HG02885 (cell line): ENCODE results near the gene POU3F1.
A peak's percentile ranks its signal among the peaks of the same experiment; 100 is the strongest.

Experiments used
- ATAC-seq: cut with Tn5 transposase; IDR thresholded peaks from one replicate; pipeline ENCODE4 v1.9.1; 2021; ENCODE audit warnings: mild to moderate bottlenecking; ENCODE audit not compliant: unreplicated experiment, poor library complexity

The POU3F1 gene

DNA sequence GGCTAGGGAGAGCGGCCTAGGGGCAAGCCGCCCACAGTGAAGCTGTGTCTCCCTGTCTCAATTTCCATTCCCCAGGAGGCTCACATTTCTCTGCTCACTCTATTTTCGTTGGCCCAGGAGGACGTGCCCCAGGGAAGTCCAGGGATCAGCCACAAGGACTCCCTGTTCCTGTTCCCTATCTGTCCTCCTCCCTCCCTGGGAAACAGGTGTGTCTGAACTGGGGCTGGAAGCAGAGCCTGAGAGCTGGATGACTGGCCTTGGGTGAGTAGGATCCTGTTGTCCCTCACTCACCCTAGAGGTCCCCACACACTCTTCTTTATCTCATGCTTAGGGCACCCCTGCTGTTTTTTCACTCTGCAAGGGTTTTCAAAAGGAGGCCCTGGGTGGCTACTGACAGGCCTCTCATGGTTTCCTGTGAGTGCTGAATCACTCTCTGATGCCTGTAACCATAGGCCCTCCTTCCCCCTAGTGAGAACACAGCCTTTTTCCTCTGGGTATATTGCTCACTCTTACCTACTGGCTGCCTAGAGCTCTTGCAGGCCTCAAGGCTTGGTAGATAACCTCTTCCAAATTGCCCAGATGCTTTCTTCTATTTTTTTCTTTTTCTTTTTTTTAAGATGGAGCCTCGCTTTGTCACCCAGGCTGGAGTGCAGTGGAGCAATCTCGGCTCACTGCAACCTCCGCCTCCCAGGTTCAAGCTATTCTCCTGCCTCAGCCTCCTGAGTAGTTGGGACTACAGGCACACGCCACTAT is 37.3 kb downstream of the POU3F1 start:
- no peak for ATAC-seq

DNA sequence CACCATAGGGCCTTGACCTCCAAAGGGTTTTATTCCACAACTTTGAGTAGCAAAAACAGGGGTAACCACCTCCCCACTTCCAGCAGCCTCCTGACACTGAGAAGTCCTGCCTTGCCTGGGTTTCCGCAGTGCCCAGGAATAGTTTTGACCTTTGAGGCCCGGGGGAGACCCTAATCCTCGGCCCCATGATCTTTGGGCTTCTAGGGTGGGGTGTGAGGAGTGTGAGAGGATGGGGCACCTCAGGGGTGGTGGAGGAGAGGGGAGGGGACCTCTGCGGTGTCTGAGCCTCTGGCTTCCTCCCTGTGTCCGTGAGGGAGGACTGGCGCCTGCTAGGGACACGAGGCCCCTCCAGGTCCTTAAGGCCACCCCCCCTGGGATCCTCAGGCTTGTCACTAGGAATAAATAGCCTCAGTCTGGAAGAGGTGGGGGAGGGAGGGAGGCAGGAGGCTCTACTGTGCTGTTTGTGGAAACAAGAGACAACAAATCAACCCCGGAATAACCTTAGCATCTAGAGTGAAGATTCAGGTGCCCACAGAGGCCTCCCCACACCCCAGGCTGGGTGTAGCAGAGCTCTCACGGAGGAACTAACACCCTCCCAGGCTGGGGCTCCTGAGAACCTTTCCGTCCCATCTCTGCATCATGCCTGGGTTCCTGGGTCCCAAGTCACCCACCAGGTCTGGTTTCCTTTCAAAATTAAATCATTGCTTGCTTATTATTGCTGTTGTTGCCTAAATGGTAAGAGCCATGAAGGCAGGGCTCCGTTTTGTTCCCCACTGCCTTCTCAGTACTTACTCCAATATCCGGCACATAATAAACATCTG is 40.4 kb downstream of the POU3F1 start:
- ATAC-seq = no peak

DNA sequence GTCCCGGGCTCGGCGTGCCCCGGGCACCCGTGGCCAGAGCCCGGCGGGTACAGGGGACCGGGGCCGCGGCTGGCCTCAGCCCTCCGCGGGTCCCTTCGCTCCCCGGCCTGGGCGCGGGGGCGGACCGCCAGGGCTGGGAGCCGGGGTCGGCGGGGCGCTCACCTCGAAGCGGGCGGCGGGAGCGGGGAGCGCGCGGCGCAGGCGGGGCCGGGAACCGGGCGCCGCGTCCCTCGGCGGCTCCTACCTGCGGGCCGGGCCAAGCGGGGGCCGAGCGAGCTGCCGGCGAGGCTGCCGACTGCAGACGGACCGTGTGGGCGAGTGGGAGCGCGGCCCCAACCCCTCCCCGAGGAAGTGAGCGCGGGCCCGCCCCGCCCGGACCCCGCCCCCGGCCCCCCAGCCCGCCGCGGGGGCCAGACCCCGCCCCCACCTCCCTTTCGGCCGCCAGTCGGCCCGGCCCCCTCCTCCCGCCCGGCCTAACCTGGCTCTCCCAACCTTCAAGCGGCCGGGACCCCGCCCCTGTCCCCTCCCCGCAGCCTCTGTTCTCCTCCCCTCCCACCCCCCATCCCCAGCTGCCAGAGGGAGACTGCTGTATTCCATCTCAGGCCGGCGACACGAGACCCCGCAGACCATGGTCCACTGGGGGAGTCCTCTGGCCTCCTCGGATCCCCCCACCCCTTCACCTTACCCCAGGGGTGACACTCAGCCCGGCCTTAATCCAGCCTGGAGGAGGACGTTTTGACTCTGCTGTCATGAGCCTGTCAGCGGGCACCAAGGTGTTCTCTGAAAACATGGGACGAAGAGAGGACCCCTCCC is 41.2 kb downstream of the POU3F1 start, which contains the start of gene FHL3:
TSS of gene FHL3 (minus strand) at position 320 of the 813 bp plus-strand sequence. CDS start 6,102 bp downstream, outside the sequence.
- peak; percentile 50 for ATAC-seq

DNA sequence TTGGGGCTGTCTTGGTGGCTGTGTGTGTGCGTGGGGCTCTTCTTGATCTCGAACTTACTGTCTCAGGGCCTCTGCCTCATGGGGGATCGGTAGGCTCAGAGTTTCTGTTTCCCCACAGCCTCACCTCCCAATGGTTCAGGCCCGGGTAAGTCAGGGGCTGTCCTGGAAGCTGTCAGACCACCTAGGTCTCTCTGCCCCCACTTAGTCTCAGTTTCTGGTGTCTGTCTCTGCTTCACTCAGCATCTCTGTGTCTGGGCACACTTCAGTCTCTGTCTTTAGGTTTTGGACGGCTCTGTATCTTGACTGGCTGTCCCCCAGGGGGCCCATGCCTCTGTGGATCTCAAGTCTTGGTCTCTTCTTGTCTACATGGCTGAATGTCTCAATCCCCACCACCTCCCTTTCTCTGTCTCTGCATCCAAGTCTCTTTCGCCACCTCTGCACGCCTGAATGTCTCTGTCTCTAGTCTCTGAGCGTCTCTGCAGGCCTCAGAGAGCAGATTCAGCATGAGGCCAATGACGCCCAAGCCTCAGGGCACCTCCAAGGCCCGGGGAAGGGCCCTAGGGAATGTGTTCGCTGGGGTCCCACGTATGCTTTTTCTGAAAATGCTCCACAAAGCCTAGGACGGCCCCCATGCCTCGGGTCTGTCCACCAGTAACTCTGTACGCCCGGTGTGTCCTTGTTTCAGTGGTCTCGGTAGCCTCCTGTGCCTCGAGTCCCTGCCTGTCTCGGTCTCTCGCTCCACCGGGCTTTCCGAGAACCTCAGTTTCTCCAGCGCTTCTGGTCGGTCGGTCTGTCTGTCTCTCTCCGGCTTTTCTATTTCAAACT is 42.1 kb downstream of the POU3F1 start:
- no peak for ATAC-seq

DNA sequence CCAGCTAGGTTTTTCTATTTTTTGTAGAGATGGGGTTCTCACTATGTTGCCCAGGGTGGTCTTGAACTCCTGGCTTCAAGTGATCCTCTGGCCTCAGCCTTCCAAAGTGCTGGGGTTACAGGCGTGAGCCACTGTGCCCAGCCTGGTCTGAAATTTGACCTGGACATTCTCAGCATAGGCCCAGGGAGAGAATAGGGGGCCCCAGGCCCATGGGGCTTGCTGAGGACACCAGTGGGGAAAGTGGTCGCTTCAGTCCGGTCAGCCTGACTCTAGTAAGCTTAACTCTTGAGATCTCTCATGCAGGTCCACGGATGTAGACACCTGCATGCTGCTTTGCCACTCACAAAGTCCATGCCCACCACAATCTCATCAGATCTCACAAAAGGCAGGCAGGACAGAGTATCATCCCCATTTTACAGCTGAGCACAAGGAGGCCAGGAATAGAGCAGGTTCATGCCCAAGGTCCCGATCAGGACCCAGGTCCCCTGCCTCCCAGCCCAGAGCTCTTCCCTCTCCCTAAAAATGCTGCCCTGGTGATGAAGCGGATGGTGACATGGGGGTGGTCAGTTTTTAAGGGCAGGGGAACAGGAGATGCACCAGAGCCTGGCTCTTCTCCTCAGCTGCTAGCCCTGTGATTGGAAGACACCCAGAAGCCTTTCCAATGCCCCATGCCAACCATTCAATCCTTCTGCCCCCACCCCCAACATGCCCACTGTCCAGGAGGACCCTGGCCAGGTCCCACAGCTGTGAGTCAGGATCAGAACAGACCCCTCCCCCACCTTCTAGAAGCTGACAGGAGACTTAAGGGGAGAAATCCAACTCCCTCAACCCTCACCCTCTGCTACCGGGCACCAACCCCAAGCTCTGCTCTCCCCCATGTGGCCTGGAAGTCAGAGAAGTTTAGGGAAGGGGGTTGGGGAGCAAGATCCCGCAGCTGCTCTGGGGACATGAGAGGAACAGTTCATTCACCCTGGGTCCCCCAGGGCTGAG is 43.0 kb downstream of the POU3F1 start:
- ATAC-seq = no peak

DNA sequence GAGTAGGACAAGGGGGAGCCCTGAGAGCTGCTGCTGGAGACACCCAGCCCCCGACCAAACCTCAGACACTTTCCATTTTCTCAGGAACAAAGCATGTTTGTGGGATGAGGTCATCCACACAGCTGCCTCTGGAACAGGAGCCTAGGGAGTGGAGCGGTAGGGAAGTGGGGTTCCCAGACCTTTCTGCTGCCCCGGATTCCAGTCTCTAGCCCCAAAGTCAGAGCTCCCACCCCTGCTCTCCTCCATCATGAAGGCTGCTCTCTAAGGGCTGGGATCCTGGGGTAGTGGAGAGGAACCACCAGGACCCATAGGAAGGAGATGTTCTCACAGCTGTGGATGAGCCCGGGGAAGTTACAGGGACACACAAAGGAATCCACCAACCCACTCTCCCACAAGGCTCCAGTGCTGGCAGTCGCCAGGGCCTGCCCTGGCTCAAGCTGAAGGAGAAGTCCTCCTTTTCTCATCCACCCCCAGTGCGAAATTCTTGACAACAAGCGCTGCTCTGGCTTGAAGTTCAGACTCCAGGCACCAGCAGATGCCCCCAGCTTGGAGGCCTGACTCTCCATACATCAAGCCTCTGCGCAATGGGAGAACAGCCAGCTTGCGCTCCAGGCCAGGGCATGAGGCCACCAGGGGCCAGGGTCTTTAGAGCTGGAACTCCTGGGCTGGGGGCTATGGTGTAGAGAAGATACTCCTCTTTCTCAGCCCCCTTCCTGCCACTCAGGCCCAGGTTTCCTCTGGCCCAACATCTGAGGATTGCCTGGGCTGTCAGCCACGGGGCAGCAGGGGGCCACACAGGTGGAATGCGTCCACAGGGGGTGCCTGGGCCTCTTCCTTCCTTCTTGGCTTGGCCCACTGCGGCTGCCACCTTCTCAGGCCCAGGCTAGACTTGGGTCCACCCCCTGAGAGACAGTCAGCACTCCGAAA is 45.8 kb downstream of the POU3F1 start:
- ATAC-seq = no peak

DNA sequence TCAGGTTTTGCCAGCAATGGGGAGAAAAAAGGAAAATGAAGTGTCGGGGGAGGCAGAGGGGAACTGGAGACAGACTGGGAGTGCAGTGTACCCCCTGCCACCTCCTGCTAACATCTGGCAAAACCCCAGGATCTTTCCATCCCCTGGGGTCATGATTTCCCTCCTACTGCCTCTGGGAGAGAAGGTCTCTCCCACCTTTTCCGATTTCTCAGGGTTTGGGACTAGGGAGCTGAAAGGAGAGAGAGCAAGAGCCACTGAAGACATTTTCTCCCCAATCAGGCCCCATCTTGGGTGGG is 46.4 kb downstream of the POU3F1 start:
- ATAC-seq = no peak

DNA sequence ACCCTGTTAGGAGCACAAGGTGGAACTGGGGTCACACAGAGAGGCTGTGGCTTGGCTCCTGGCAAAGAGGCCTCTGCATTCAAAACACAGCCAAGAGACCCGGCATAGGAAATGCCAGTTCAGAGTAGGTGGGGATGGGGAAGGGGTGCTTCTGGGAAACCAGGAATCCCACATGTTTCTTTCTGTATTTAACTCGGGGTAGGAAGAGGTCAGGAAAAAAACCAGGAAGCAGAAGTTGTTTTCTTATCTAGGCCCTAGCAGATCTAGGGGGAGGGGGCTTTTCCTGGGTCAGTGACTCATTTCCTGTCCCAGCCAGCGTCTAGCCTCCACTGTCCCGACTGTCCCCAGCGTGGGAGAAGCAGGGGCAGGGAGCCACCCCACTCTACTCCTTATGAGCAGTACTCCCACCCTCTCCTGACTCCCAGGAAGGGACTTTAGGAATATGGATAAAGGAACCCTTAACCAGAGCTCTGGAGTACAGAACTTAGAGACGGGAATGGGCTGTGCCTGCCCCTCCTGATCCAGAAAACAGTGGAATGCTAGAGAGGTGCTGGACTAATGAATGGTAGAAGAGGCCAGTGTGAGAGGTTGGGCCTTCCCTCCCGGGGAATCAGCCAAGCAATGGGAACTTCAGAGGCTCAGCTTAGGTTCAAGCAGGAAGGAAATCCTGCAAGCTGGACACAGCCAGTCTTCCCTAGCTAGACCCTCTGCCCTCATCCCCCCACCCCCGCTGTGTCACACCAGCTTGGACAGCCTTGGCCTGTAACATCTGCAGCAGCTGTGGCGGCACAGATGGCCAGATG is 47.0 kb downstream of the POU3F1 start:
- ATAC-seq = no peak

DNA sequence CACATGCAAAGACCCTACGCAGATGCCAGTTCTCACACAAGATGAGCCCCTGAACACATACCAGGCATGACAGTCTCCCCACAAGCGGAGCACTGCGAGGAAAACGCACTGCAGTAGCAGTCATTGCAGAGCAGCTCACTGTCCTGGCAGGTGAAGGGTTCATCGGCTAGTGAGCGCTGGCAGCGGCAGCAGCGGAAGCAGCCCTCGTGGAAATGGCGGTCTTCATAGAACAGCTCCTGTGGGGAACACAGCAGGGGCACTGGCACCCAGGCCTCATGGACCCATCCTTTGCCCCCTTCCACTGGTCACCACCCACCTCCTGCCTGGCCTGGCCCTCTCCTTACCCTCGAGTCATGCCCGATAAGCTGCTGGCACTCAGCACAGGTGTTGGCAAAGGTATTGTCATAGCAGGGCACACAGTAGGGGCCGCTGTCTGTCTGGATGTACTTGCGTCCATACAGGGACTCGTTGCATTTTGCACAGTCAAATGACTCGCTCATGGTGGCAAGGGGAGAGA is 47.6 kb downstream of the POU3F1 start:
- ATAC-seq = no peak

DNA sequence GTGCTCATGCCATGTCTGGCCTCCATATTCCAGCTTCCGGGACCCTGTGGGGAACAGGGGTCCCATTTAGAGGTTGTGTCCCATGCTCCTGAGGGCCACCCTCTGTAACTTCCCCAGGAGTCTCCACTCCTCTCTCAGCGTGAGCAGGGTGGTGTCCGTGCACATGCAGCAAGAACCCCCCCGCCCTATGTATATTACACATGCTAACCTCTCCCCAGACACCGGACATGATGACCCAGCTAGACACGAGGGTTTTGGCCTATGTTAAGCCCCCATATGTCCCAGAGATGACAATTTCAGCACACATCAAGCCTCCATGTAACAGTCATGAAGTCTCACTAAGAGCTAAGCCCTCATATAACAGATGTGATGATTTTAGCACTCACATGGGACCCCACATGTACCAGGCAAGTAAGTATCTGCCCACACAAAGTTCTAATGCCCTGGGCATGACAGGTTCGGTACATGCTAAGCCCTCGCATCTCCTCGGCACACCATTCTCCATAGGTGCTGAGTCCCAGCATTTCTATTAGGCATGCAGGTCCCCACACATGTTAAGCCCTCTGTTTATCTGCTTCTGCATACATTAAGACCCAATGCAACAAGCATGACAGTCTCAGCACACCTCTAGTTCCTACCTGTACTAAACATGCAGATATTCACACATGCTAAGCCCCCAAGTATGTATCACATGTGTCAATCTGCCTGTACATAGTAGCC is 48.3 kb downstream of the POU3F1 start:
- no peak for ATAC-seq

DNA sequence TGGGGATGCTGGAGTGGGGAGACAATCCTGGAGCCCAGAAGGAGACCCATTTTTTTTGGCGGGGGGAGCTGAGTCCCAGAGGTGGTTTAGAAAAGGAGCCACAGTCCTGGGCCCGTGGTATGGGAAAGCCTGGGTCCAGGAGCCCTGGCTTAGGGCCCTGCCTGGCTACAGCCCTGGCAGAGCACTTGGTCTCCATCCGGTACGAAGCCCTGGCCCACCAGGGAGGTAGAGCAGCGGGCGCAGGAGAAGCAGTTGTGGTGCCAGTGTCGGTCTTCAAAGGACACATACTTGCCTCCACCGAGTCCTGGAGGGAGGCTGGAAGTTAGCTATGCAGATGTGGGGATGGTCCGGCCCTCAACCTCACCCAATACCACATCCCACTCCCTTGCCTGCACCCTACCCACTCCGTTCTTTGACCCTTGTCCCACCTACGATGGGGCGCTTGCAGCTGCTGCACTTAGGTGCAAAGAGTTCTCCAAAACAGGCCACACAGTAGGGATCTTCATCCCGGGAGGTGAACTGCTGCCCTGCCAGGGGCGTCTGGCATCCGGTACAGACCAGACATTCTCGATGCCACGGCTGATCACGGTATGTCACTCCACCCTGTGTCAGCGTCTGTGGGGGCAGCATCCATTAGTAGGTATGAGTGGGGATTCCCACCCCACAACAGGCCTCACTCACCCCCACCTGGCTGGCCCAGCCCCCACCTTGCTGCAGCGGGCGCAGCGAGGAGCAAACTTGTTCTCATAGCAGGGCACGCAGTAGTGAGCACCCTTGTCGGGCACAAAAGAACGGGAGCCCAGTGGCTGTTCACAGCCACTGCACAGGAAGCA is 49.1 kb downstream of the POU3F1 start:
- no peak for ATAC-seq

DNA sequence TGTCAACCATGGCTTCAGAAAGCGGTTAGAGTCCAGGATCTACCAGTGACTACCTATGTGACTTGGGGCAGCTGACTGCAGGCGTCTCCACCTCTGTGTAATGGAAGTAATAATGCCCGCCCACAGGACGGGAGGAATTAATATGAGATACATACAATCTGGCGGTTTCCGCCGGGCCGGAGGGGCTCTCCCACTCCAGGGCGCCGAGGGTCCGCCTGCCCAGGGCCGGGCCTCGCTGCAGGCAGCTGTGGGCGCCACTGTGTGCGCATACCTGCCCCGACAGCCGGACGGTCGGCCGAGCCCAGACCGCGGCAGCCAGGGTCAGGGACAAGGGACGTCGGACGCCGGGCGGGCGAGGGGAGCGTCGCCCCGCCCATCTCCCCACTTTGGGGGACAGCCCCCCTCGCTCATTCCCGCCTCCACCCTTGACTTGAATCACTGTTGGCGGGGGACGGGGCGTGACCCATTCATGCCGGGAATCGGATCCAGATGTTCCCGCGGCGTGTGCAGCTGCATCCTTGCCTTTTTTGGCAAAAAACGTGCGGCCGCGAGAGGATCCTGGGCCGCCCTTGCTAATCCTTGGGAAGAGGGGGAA is 50.7 kb downstream of the POU3F1 start:
- peak; percentile 63 for ATAC-seq

DNA sequence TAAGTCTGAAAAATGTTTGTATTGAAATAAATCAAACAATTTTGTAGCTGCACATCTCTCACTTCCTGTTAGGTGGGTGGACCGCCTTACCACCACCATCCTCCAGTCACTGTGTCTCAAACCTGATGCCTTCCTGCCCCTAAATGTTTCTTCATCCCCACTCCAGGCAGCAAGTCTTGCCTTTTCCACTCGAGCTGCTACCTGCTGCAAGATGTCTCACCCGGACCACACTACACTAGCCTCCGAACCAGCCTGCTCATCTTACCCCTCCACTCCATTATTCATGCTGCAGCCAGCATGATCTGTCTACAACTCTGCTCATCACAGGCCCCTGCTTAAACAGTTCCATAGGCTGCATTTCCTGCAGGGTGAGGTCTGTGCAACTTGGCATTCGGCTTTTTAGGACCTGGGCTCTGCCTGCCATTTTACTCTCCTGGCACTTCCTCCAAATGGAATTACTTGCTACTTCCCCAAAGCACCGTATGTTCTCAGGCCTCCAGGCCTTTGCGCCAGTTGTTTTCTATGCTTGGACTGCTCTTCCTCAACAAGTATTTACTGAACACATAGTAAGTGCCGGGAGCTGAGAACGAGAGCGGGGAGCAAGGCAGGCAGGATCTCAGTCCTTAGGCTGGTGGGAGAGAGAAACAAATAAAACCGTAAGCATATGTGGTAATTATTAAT is 51.6 kb downstream of the POU3F1 start:
- ATAC-seq = no peak
